Suppressor macrophage treated with lipopolysaccharide for 4 hours (primary cell): ENCODE results near the gene KCNQ1.
"Not testable (repeated sequence)": the region's sequence is repeated elsewhere in the genome, so short reads cannot be mapped to it uniquely, and the experiment has no call there.

Experiments used
- DNase-seq: peaks from one replicate; pipeline ENCODE4 v3.0.0-alpha.2; 2020

KCNQ1 gene

DNA sequence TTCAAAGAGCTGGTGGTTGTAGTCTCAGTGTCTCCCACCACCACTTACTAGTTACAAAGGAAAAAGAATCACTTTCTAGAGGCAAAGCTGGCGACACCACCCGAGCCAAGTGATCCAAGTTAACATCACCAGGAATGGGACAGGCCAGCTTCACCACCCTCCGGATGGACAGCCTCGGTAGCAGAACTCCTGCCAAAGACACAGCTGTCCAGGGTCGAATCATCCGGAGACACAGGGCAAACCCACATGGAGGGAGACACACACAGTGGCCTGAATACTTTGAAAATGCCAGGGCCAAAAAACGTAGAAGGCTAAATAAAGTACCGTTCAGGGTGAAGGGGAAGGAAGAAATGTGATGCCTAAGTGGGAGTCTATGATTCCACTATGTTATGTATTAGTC is 33.1 kb downstream of the KCNQ1 start:
- no peak for DNase-seq

DNA sequence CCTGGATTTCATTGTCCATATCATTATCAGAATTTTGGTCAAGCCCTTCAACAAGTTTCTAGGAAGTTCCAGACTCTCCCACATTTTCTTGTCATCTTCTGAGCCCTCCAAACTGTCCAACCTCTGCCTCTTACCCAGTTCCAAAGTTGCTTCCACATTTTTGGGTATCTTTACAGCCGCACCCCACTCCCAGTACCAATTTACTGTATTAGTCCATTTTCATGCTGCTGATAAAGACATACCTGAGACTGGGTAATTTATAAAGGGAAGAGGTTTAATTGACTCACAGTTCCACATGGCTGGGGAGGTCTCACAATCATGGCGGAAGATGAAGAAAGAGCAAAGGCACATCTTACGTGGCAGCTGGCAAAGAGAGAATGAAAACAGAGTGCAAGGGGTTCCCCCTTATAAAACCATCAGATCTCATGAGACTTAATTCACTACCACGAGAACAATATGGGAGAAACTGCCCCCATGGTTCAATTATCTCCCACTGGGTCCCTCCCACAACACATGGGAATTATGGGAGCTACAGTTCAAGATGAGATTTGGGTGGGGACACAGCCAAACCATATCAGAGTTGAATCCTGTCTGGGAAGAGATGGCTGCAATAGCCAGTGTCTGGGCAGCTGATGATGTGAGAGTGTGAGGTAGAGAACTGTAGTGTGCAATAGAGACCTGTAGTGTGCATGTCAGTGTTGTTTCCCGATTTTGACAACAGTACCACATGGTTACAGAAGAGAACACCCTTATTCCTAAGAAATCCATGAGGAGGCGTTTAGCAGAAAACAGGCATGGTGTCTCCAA is 35.5 kb downstream of the KCNQ1 start:
- DNase-seq: peak; percentile 54

GRCh38 chr11:2480874-2481220 is 36.0 kb downstream of the KCNQ1 start:
- peak; percentile 95 for DNase-seq

GRCh38 chr11:2481253-2481652 is 36.4 kb downstream of the KCNQ1 start:
- DNase-seq: no peak

DNA sequence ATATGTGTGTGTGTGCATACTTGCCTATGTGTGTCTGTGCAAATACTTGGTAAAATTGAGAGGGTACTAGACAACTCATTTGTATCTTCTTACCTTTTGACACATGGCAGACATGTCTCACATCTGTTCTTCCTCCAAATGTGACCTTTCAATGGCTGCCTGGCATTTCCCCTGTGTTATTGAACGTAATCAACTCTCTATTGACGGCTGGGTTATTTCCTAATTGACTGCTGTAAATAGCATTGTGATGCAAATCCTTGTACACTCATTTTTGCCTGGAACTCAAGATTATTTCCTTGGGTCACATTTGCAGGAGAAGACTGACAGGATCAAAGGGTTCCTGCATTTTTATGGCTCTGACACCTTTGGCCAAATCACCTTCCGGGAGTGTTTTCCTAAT is 37.4 kb downstream of the KCNQ1 start:
- peak; percentile 90 for DNase-seq

GRCh38 chr11:2482745-2483144 is 37.9 kb downstream of the KCNQ1 start:
- DNase-seq: no peak

- DNase-seq: no peak
Measured at GRCh38 chr11:2483426-2483825, 38.6 kb downstream of the KCNQ1 start.

DNA sequence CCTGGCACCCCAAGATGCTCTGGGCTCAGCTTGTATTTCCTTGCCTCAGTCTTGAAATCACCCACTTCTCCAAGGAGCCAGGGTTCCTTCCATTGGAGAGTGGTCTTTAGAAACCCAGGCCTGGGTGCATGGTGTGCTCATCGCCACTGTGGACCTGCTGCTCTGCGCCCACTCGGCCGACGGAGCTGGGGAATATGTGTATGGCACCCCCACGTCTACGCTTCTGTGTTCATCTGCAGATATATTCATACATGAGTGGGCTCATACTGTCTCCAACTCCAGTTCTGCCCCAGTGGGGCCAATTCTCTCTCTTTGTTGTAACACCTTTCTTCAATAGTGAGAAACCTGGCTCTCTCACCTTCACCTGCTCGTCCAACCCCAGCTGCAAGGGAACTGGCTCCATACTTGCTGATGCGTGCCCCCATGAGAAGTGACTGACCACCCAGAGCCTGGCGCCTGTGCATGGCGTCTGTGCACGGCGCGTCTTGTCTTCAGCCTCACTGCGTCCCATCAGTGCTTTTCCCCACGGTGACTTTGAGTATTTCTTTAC is 39.8 kb downstream of the KCNQ1 start:
- DNase-seq: no peak

DNA sequence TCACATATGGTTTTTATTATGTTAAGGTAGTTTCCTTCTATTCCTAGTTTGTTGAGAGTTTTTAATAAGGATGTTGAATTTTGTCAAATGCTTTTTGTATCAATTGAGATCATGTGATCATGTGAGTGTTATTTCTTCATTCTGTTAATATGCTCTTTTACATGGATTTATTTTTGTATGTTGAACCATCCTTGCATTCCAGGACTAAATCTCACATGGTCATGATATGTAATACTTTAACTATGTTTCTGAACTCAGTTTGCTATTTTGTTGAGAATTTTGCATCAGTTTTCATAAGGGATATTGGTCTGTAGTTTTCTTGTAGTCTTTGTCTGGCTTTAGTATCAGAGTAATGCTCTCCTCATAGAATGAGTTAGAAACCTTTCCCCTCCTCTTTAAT is 43.2 kb downstream of the KCNQ1 start:
- DNase-seq: no peak

DNA sequence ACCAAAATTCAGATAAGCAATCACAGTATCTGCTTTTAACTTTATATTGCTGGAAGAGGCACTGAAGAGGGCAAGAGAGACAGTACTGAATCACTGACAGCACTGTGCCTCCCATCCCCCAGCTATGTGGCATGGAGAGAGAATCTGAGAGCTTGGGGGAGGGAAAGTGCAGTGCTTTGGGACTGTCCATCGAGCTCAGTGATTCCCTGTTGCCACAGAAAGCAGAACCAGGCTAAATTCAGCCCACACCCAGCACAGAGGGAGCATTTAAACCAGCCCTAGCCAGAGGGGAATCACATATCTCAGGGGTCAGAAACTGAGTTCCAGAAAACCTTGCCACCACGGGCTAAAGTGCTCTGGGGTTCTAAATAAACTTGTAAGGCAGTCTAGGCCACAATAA is 44.3 kb downstream of the KCNQ1 start:
- DNase-seq: peak; percentile 42

- DNase-seq: not testable (repeated sequence)
Measured at GRCh38 chr11:2497951-2498350, 53.1 kb downstream of the KCNQ1 start.

DNA sequence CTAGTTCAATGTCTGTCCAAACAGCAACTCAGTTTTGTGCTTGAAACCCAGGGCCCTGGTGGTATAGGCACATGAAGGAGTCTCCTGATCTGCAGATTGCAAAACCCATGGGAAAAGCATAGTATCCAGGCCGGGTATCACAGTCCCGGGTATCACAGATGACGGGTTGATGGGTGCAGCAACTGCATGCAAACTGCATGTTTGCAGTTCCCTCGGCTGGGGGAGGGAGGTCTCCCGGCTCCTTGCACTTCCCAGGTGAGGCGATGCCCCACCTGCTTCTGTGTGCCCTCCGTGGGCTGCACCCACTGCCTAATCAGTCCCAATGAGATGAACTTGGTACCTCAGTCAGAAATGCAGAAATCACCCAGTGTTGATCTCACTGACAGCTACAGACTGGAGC is 53.9 kb downstream of the KCNQ1 start:
- DNase-seq: no peak

GRCh38 chr11:2507212-2507901 is 62.5 kb downstream of the KCNQ1 start:
- DNase-seq: no peak

- DNase-seq: no peak
Measured at GRCh38 chr11:2507945-2508749, 63.3 kb downstream of the KCNQ1 start.

DNA sequence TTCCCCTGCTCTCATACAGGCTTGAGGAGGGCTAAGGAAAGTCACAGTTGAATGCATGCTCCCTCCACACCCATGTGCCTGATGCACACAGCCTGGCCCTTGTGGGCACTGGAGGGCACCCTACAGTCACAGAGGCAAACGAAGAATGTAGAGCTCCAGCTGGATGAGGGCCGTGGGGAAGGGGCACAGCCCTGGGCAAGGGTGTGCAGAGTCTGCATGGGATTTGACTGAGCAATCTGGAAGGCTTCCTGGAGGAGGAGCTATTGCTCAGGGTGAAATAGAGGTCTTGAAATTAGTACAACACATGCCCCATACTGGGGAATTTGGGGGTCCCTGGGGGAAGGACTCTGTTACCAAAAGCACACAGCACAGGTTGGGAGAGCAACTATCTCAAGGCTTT is 64.0 kb downstream of the KCNQ1 start:
- no peak for DNase-seq

DNA sequence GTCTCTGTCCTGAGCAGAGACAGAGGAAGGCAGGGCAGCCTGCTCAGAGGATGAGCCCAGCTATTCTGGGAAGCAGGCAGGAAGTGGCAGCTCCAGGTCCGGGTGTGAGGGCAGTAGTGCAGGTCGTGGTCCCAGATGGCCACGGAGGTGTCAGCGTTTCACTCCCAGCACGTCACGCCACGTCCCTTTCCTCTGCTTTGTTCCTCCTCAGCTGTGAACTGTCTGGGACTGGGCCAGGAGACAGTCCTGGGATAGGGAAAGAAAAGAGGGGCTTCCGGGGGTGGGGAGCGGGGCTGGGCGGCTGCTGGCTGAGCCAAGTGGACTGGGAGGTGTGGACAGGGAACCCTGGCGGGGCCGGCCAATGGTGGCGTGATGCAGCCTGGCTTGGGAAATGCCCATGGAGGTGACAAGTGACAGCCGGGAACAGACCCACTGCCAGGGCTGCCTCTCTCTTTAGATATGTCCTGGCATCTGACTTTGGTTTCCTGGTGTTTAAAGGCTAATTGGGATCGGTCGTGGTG is 64.7 kb downstream of the KCNQ1 start:
- no peak for DNase-seq

DNA sequence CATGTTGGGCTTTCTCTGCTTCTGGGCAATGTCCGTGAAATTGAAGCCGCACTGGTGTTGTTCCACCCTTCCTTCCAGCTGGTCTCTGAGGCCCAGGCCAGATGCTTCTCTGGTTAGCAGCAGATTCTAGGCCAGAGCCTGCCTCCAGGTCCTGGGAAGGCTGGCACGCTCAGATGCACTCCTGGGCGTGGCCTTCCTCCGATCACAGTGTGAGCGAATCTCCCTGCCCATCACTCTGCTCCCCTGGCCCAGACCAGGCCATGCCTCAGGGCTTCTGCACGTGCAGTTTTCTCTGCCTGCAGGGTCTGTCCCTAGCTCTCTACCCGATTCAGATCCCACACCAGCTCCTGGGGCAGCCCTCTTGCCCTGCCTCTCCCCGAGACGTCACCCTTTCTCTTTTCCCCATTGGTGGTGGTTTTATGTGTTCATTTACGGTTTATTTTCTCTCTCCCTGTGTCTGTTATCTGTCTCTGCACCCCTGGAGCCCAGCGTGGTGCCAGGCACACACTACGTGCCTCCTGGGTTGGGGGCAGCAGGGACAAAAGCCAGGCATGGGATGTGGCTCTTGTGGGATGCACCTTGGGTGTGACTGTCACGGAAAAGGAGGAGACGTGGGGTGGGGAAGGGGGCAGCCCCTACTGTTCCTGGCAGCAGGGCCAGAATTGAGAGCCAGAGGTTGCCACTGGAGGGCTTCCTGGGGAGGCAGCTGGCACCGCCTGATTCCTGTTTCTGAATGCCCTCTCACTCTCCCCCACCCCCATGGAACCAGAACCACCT is 66.0 kb downstream of the KCNQ1 start:
- no peak for DNase-seq

DNA sequence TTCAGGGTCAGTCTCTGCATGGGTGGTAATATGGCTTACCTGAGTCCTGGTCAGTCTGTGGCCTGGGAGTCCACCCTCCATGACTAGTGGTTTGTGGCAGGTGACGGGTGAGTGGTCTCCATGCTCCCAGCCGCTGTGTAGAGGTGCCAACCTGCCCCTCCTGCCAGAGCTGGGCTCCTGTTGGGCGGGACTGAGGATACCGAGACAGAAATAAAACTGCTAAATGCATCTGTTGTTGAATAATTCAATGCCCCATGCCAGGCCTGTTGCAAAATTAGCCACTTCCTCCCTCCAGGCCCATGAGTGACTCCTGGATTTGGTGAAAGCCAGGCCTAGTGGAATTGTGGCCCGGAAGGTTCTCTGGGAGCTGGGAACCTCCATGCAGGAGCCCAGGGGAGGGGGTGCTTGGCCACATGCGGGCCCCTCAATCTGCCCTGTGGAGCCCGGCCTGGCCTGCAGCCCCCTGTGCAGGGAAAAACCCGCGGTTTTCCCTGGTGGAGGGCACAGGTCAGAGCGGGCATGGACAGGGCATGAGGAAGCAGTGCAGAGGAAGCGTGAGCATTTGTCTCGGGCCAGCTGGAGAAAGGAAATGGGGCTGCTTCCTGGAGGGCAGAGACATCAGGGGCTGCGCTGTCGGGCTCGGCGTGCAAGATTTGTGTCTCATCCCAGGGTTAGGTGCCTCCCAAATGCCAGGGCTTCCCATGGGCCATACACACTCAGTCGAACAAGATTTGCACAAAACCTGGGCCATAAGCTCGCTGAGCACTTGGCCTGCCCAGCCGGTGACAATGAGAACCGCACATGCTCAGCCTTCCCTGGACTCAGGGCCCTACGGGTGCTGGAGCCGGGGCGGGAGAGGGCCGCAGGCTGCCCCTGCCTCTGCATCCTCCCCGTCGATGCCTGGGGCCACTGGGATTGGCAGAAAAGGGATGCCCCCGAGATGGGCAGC is 66.9 kb downstream of the KCNQ1 start:
- peak; percentile 64 for DNase-seq

DNA sequence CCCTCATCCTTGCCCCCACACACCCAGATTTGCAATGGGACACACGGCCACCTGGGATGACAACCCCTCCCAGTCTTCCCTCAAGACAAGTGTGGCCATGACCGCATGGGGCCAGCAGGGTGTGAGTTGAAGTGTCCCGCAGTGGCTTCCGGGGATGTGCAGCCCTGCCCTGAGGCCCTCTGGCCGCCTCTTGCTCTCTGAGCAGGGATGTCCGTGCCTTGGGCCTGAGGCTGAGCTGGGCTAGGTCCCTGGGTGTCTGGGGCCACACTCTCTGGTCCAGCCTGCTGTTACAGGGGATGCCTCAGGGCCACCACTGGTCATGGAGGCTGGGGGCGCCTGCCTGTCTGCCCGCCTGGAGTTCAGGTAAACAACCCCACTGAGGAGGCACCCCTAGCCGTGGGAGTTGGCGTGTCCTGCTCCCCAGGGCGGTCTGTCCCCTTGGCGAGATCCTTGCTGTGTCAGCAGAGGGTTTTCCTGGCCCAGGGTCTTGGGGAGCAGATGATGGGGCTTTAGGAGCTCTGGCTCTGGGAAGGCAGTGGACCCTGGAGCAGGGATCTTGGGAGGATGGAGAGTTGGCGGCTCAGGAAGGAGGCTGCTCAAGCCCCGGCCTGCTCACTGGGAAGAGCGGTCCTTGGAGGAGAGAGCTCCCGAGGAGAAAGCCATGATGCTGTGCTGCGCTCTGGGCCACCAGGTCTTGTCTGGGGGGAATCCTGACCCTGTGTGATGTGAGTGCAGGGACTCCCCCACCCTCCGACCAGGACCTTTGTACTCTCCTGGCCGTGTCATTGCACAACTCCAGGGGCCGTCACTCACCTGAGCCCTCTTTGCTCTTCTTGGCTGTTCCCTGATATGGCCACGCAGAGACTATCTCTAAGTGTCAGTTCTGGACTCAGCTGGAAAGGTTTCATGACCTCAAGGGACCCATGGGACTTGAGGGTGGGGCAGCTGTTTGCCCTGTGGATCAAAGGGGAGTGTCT is 67.9 kb downstream of the KCNQ1 start:
- no peak for DNase-seq

DNA sequence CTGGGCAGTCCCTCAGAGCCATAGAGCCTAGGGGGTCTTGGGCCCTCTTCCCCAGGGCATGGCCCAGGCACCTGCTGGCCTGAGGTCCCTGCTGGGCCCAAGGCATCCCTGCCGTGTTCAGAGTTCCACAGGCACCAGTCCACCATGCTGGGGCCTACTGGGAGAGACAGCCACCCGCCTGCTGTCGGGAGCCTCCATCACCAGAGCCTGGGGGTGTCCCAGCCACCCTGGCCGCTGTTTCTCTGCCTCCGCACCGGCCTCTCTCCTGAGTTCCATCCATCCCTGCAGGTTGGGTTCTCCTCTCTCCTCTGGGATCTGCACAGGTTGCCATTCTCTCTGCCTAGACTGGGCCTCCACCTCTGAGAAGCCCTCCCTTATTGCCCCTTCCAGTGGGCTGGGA is 68.6 kb downstream of the KCNQ1 start:
- DNase-seq: no peak
